Ishikawa (cell line): Measurements from ENCODE around the gene ZNF576.

Source experiments
- CEBPB ChIP-seq: IDR thresholded peaks from 2 replicates; pipeline ENCODE4 v1.6.1; 2012
- CREB1 ChIP-seq: IDR thresholded peaks from 2 replicates; pipeline ENCODE4 v1.6.1; 2012; ENCODE audit warnings: low read depth
- EGR1 ChIP-seq: IDR thresholded peaks from 2 replicates; pipeline ENCODE4 v1.6.1; 2012
- EP300 ChIP-seq: IDR thresholded peaks from 2 replicates; pipeline ENCODE4 v1.6.1; 2012; ENCODE audit warnings: borderline replicate concordance
- FOXM1 ChIP-seq: IDR thresholded peaks from 2 replicates; pipeline ENCODE4 v1.6.1; 2012; ENCODE audit warnings: low read depth, borderline replicate concordance
- NFIC ChIP-seq: IDR thresholded peaks from 2 replicates; pipeline ENCODE4 v1.6.1; 2012
- RAD21 ChIP-seq: IDR thresholded peaks from 2 replicates; pipeline ENCODE4 v1.6.1; 2012; ENCODE audit warnings: low read depth
- TAF1 ChIP-seq: IDR thresholded peaks from 2 replicates; pipeline ENCODE4 v1.6.1; 2012; ENCODE audit warnings: low read depth, mild to moderate bottlenecking
- TCF12 ChIP-seq: IDR thresholded peaks from 2 replicates; pipeline ENCODE4 v1.6.1; 2012; ENCODE audit warnings: low read depth
- TEAD4 ChIP-seq: IDR thresholded peaks from 2 replicates; pipeline ENCODE4 v1.6.1; 2012
- YY1 ChIP-seq: IDR thresholded peaks from 2 replicates; pipeline ENCODE4 v1.6.1; 2012; ENCODE audit warnings: low read depth
- ZBTB7A ChIP-seq: IDR thresholded peaks from 2 replicates; pipeline ENCODE4 v1.6.1; 2012; ENCODE audit warnings: low read depth
- TF ChIP-seq, protein P1 (sequence below): IDR thresholded peaks from 2 replicates; pipeline ENCODE4 v1.6.1; 2012
- TF ChIP-seq, protein P2 (sequence below): IDR thresholded peaks from 2 replicates; pipeline ENCODE4 v1.6.1; 2012
- TF ChIP-seq, protein P3 (sequence below): IDR thresholded peaks from 2 replicates; pipeline ENCODE4 v1.6.1; 2012; ENCODE audit warnings: low read depth, mild to moderate bottlenecking

The ZNF576 gene

DNA sequence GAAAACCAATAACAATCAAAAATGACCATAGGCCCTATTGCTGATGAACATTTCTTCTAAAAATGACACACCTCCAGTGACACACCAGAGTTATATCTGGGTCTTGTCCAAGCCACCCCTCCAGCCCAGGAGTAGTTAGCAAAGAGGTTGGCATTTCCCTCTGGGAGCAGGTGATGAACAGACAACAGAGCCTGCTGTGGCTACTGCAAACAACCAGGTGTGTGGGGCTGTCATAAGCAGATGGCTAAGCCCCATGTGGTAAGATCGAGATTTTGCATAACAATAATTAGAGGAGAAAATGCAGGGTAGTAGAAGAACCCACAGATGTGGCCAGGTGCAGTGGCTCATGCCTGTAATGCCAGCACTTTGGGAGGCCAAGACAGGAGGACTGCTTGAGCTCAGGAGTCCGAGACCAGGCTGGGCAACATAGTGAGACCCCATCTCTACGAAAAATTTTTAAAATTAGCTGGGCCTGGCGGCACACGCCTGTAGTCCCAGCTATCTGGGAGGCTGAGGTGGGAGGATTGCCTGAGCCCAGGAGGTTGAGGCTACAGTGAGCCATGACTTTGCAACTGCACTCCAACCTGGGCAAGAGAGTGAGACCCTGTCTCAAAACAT is 26.1 kb upstream of the ZNF576 start:
- TF ChIP-seq EGR1 (no peak), FOXM1 (no peak), TEAD4 (no peak), CREB1 (no peak)
- TF ChIP-seq, protein P1, sequence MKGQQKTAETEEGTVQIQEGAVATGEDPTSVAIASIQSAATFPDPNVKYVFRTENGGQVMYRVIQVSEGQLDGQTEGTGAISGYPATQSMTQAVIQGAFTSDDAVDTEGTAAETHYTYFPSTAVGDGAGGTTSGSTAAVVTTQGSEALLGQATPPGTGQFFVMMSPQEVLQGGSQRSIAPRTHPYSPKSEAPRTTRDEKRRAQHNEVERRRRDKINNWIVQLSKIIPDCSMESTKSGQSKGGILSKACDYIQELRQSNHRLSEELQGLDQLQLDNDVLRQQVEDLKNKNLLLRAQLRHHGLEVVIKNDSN: no peak

DNA sequence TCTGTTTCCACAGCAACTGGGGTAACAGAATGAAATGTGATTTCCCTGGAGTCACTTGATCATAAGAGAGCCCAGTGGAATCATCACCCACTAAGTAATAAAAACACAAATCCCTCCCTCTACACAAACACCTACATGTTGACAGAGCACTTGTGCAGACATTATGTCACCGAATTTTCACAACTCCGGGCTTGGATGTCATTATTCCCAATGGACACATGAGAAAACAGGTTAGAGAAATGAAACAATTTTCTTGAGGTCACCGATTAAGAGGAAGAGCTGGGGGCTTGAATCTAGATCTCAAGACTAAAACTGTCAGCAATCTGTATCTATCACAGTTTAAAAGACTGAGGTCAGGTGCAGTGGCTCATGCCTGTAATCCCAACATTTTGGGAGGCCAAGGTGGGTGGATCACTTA is 24.2 kb upstream of the ZNF576 start:
- TF ChIP-seq FOXM1: no peak

DNA sequence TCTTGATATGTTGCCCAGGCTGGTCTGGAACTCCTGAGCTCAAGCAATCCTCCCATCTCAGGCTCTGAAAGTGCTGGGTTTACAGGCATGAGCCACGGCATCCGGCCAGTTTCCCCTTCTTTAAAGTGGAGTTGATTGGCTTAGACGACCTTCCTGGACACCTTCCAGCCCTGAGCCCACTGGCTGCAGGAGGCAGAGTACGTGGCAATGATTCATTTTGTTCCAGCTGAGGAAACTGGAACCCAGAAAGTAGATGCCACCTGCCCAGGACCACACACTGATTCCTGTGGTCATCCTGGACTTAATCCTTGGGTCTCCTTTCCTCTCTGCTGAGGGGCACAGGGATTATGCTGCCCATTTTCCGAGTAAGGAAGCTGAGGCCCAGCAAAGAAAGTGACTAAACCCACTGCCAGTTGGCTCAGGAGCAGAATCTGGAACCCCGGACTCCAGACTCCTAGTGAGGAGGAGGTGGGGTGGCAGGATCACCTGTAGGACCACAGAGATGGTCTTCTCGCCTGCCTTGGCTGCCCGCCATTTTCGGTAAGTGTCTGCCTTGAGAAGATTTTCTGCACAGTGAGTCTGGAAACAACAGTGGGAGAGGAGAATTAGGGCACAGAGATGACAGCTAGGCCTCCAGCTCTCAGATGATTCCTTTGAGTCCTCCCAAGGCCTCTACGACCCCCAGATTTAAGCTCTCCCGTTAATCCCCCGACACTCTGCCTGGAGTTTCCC is 21.8 kb upstream of the ZNF576 start:
- TF ChIP-seq YY1 (0 out of 2 replicates have a peak, but pooled peaks have one; percentile 24), EGR1 (no peak)

DNA sequence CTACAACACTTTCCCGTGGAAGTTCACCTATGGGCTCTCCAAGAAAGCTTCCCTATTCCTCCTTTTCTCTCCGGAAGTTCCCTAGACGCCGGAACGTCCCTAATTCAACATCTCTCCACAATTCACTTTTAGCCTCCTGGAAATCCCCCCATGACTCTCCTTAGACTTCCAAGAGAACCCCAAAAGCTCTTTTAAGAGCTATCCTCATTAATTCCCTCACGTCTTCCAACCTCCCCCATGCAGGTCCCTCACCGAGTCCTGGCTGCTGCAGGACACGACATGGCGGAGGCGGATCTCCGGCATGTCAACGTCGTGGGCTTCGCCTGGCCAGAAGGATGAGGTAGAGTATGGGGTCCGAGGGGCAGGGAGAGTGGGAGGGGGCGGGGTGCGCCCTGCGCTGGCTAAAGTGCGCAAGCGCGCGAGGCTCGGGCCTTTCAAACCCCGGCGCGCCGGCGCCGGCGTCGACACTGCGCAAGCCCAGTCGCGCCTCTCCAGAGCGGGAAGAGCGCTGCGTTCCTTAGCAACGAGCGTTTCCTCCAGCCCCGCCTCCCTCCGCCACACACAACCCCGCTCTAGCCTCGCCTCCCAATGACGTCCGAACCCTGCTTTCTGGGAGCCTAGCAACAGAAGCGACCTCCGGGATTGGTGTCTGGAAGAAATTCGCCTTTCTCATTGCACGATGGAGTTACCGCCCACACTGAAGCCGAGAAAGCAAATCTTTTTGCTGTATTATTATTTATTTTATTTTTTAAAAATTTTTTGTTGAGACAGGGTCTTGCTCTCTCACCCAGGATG is 21.0 kb upstream of the ZNF576 start, which contains the start of the genes PINLYP and XRCC1:
TSS of gene PINLYP (plus strand) at position 646 of the 795 bp plus-strand sequence. CDS start 1,391 bp downstream, outside the sequence.
TSS of gene XRCC1 (minus strand) at position 372 of the 795 bp plus-strand sequence. CDS start at position 303, 69 bp downstream.
- no peak for TF ChIP-seq EP300
- TF ChIP-seq, protein P2, sequence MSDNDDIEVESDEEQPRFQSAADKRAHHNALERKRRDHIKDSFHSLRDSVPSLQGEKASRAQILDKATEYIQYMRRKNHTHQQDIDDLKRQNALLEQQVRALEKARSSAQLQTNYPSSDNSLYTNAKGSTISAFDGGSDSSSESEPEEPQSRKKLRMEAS: peak; percentile 71; the same call in 1 of the 2 replicates
- peak; percentile 77; the same call in 1 of the 2 replicates for TF ChIP-seq CREB1
- TF ChIP-seq TAF1: peak; percentile 63; the same call in 1 of the 2 replicates
- TF ChIP-seq TEAD4: no peak
- peak; percentile 74; the same call in 1 of the 2 replicates for TF ChIP-seq ZBTB7A
- TF ChIP-seq TCF12: 0 out of 2 replicates have a peak, but pooled peaks have one; percentile 23
- TF ChIP-seq, protein P1: no peak
- TF ChIP-seq FOXM1: no peak; the same call in 1 of the 2 replicates

DNA sequence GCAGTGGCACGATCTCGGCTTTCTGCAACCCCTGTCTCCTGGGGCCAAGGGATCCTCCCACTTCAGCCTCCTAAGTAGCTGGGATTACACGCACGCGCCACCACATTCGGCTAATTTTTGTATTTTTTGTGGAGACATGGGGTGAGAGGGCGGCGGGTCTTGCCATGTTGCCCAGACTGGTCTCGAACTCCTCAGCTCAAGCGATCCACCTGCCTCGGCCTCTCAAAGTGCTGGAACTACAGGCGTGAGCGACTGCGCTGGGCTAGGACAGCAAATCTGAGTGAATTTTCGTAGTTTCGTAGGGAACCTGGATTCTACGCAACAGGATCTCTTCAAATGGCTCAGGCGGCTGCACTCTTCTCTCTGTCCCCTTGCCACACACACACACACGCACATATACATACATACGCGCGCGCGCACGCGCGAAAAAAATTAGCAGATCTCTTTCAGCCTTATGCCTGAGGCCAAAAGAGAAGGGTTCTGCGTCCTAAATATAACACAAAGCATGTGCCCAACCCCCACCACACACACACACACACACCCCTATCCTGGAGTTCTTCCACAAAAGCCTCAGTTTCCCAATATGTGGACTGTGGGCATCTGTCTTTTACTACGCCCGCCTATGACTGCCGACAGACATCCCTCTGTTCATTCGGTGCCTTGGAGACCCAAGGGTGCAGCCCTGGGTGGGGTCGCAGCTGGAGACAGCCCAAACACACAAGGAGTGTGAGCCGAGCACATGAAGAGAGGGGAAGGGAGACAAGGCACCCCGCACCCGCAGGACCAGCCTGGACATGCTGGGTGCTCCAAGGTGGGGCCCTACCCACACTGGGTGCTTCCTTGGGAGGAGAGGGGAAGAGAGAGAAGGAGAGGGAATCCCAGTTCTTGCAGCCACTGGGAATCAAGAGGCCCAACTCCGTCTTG is 20.2 kb upstream of the ZNF576 start:
- no peak for TF ChIP-seq FOXM1
- no peak for TF ChIP-seq TAF1
- TF ChIP-seq RAD21: no peak
- no peak for TF ChIP-seq ZBTB7A
- TF ChIP-seq TEAD4: no peak
- TF ChIP-seq CEBPB: no peak
- no peak for TF ChIP-seq TCF12

DNA sequence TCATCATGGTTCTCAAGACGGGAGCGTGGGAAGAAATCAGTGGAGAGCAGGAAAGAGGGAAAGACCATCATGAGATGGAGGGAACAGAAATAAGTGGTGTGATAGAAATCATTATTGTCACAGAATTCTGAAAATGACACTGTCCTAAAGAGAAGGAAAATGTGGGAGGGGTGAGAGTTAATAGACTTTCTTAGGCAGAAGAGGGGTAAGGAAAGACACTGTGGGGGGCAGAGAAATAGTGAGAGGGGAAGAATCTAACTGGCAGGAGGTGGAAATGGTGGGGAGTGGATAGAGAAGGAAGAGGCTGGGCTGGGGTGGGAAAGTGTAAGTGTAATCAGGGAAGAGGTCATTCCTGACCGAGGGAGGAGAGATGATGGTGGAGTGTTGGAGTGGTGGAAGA is 17.6 kb upstream of the ZNF576 start:
- TF ChIP-seq, protein P1: no peak
- TF ChIP-seq CREB1 (no peak), ZBTB7A (no peak), YY1 (no peak), RAD21 (no peak), NFIC (no peak), FOXM1 (no peak), EP300 (no peak), TCF12 (no peak), CEBPB (no peak), TEAD4 (no peak), EGR1 (no peak), TAF1 (no peak)
- TF ChIP-seq, protein P2: no peak
- TF ChIP-seq, protein P3, sequence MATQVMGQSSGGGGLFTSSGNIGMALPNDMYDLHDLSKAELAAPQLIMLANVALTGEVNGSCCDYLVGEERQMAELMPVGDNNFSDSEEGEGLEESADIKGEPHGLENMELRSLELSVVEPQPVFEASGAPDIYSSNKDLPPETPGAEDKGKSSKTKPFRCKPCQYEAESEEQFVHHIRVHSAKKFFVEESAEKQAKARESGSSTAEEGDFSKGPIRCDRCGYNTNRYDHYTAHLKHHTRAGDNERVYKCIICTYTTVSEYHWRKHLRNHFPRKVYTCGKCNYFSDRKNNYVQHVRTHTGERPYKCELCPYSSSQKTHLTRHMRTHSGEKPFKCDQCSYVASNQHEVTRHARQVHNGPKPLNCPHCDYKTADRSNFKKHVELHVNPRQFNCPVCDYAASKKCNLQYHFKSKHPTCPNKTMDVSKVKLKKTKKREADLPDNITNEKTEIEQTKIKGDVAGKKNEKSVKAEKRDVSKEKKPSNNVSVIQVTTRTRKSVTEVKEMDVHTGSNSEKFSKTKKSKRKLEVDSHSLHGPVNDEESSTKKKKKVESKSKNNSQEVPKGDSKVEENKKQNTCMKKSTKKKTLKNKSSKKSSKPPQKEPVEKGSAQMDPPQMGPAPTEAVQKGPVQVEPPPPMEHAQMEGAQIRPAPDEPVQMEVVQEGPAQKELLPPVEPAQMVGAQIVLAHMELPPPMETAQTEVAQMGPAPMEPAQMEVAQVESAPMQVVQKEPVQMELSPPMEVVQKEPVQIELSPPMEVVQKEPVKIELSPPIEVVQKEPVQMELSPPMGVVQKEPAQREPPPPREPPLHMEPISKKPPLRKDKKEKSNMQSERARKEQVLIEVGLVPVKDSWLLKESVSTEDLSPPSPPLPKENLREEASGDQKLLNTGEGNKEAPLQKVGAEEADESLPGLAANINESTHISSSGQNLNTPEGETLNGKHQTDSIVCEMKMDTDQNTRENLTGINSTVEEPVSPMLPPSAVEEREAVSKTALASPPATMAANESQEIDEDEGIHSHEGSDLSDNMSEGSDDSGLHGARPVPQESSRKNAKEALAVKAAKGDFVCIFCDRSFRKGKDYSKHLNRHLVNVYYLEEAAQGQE: no peak
